RWPE2 (cell line): ENCODE measurements around the gene ARRDC2.
A peak's percentile ranks its signal among the peaks of the same experiment; 100 is the strongest.

Source experiments
- ATAC-seq: fragments of 200-7000 bp; cut with Tn5 transposase; 3 replicates; pipeline ENCODE4 v1.9.1; 2021; ENCODE audit warnings: low read depth
- DNase-seq: peaks from one replicate; pipeline ENCODE4 v3.0.0-alpha.2; 2020; ENCODE audit warnings: low spot score
- H3K27ac ChIP-seq: fragments of 450-650 bp; 2 replicates; pipeline ENCODE4 v1.5.1; 2017; ENCODE audit warnings: mild to moderate bottlenecking; ENCODE audit not compliant: poor library complexity, severe bottlenecking
- H3K27me3 ChIP-seq: fragments of 250-450 bp; sonication (Bioruptor Pico); 2 replicates; pipeline ENCODE4 v1.5.1; 2021; ENCODE audit warnings: mild to moderate bottlenecking, moderate library complexity; ENCODE audit not compliant: insufficient read depth, poor library complexity, severe bottlenecking
- H3K36me3 ChIP-seq: fragments of 250-450 bp; sonication (Bioruptor Pico); 2 replicates; pipeline ENCODE4 v1.5.1; 2020; ENCODE audit warnings: low read depth, mild to moderate bottlenecking, moderate library complexity
- H3K4me1 ChIP-seq: fragments of 250-450 bp; sonication (Bioruptor Pico); 2 replicates; pipeline ENCODE4 v1.5.1; 2021; ENCODE audit warnings: mild to moderate bottlenecking, moderate library complexity; ENCODE audit not compliant: insufficient read depth, poor library complexity, severe bottlenecking
- H3K4me3 ChIP-seq: fragments of 250-450 bp; sonication (Bioruptor Pico); 2 replicates; pipeline ENCODE4 v1.5.1; 2021; ENCODE audit warnings: mild to moderate bottlenecking, moderate library complexity; ENCODE audit not compliant: severe bottlenecking
- H3K9me3 ChIP-seq: fragments of 250-450 bp; sonication (Bioruptor Pico); 2 replicates; pipeline ENCODE4 v1.5.1; 2021; ENCODE audit warnings: mild to moderate bottlenecking, moderate library complexity; ENCODE audit not compliant: severe bottlenecking
- TF ChIP-seq, protein P1 (sequence below): fragments of 450-650 bp; IDR thresholded peaks from one replicate; pipeline ENCODE4 v1.5.1; 2017; ENCODE audit warnings: mild to moderate bottlenecking, moderate library complexity; ENCODE audit not compliant: poor library complexity, severe bottlenecking

The ARRDC2 gene

DNA sequence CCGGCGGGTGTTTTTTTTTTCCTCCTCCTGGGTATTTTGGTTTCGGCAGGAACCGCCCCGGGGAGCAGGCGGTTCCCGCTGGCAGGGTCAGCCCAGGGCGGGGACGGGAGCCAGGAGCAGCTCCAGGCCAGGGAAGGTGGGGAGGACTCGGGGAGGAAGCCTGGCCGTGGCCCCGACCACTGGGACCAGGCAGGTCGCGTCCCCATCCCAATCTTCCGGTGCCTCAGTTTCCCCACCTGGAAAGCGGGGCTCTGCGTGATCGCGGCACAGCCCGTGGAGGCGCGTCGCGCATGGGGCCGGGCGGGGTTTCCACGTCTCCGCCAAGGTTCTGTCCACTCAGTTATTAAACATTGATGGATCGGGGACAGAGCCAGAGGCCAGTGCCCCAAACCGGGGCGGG, 43.9 kb downstream of the ARRDC2 start:
- TF ChIP-seq, protein P1, sequence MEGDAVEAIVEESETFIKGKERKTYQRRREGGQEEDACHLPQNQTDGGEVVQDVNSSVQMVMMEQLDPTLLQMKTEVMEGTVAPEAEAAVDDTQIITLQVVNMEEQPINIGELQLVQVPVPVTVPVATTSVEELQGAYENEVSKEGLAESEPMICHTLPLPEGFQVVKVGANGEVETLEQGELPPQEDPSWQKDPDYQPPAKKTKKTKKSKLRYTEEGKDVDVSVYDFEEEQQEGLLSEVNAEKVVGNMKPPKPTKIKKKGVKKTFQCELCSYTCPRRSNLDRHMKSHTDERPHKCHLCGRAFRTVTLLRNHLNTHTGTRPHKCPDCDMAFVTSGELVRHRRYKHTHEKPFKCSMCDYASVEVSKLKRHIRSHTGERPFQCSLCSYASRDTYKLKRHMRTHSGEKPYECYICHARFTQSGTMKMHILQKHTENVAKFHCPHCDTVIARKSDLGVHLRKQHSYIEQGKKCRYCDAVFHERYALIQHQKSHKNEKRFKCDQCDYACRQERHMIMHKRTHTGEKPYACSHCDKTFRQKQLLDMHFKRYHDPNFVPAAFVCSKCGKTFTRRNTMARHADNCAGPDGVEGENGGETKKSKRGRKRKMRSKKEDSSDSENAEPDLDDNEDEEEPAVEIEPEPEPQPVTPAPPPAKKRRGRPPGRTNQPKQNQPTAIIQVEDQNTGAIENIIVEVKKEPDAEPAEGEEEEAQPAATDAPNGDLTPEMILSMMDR, result no peak
- H3K9me3 ChIP-seq, result no peaks in the 10 kb centered on the region
- DNase-seq, result no peak
- no peaks in the 10 kb centered on the region for H3K27me3 ChIP-seq
- H3K36me3 ChIP-seq, result no peaks in the 10 kb centered on the region
- no peak for ATAC-seq
- H3K4me3 ChIP-seq, result no peak overlapping the region
- H3K4me1 ChIP-seq, result no peaks in the 10 kb centered on the region
- no peak overlapping the region for H3K27ac ChIP-seq

DNA sequence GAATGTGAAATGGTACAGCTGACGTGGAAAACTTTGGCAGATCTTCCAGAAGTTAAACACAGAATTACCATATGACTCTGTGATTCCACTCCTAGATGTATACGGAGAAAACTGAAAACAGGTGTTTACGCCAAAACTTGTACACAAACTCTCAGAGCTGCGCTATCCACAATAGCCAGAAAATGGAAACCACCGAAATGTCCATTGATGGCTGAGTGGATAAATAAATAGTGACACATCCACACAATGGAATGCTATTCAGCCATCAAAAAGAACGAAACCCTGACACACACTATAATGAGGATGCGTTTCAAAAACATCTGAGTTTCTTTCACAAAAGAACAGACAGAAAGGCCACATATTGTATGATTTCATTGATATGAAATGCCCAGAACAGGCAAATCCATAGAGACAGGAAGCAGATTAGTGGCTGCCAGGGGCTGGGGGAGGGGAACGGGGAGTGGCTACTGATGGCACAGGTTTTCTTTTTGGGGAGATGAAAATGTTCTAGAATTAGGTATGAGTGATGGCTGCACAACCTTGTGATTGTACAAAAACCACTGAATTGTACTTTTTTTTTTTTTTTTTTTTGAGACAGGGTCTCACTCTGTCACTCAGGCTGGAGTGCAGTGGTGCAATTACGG, 45.7 kb downstream of the ARRDC2 start:
- Histone ChIP-seq H3K36me3 (no peaks in the 10 kb centered on the region), H3K27me3 (no peaks in the 10 kb centered on the region), H3K4me1 (no peaks in the 10 kb centered on the region), H3K9me3 (no peaks in the 10 kb centered on the region), H3K4me3 (no peak overlapping the region), H3K27ac (no peak overlapping the region)
- DNase-seq, result no peak
- no peak for ATAC-seq
- TF ChIP-seq, protein P1, result no peak

DNA sequence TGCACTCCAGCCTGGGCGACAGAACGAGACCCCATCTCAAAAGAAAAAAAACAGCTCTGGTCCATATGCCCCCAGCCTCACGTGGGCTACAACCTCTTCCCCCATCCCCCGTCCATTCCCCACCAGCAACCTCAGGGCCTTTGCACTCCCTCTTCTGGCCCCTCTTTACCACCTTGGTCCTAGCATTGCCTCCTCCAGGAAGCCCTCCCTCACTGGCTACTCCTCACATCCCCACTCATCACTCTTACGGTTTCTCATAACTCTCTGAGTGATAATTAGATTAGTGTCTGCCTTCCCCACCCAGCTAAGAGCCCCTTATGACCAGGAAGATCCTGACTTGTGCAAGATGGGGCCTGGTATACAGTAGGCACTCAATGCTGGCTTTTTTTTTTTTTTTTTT, 48.0 kb downstream of the ARRDC2 start:
- H3K36me3 ChIP-seq, result no peaks in the 10 kb centered on the region
- no peak for DNase-seq
- ATAC-seq, result no peak
- H3K27ac ChIP-seq, result no peak overlapping the region
- no peak overlapping the region for H3K4me3 ChIP-seq
- TF ChIP-seq, protein P1, result no peak
- no peaks in the 10 kb centered on the region for H3K4me1 ChIP-seq
- H3K9me3 ChIP-seq, result no peaks in the 10 kb centered on the region
- H3K27me3 ChIP-seq, result no peaks in the 10 kb centered on the region

DNA sequence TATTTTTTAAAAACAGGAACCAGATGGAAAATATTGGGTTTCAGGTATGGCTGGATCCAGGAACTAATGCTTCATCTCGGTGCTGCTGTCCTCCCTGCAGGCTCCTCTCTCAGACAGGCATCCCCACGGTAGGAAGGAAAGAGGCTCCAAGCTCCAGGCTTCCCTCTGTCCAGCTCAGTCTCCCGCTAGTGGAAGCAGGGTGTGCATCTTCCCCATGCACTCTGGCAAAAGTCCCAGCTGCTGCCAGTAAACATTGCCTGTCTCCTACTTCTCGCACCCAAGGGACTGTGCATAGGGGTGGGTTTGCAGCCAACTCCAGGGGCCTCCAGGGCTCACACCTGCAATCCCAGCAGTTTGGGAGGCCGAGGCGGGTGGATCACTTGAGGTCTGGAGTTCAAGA, 49.6 kb downstream of the ARRDC2 start:
- Histone ChIP-seq H3K9me3 (no peaks in the 10 kb centered on the region), H3K4me1 (no peaks in the 10 kb centered on the region), H3K4me3 (no peak overlapping the region), H3K27ac (no peak overlapping the region), H3K36me3 (no peaks in the 10 kb centered on the region), H3K27me3 (no peaks in the 10 kb centered on the region)
- TF ChIP-seq, protein P1, result no peak
- no peak for DNase-seq
- no peak for ATAC-seq

DNA sequence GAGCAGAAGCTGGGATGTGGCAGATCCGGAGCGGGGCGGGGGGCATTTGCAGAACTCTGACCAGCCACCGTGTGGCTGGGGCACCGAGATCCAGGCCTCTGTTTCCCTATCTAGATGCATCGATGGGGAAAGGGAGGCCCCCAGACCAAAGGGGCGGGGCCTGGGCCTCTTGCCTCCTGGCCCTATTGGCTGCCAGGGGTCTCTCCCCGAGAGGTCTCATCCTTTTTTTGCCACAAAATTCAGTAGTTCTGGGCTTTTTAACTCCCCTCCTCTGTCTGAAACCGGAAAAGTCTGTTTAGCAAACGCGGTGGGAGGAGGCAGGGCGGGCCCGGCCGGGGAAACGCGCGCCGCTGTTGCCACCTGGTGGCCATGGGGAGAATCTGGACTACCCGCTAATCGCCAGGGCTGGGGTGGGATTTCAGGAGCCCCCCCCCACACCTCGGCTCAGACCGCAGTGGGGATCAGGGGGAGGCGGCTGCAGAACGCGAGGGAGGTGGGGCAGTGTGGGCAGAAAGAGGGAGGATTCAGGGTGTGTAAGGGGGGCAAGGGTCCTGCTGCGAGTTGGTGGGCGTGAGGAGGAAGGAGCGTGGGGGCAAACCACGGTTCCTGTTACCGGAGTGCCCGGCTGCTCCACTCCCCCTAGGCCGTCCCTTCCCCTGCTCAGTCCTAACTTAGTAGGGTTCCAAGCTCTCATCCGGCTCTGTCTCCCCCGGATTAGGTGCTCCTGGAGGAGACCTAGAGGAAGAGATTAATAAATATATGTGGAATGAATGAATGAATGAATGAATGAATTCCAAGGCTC, 50.4 kb downstream of the ARRDC2 start:
- no peak overlapping the region for H3K27ac ChIP-seq
- peak; percentile 82 for ATAC-seq

More for the DNA sequence above, 50.4 kb downstream of the ARRDC2 start:
- H3K4me3 ChIP-seq, result no peak overlapping the region
- H3K27me3 ChIP-seq, result no peaks in the 10 kb centered on the region
- TF ChIP-seq, protein P1, result peak; percentile 90
- no peaks in the 10 kb centered on the region for H3K4me1 ChIP-seq
- DNase-seq, result no peak
- H3K9me3 ChIP-seq, result no peaks in the 10 kb centered on the region
- no peaks in the 10 kb centered on the region for H3K36me3 ChIP-seq
